ENCODE measurements around the gene COLEC12.

- no peak for TF ChIP-seq RAD21 (IDR thresholded peaks at IDR 0.05; ENCODE audit: low read depth)
- no peak for TF ChIP-seq CTCF (IDR thresholded peaks at IDR 0.05 in 2 of 3, conservative IDR thresholded peaks at IDR 0.05 in 1 of 3; ENCODE audit: borderline replicate concordance in 1 of 3, insufficient read depth in 1 of 3, low read depth in 2 of 3, low read length in 2 of 3)
- TF ChIP-seq EGR1 (IDR thresholded peaks at IDR 0.05; ENCODE audit: low read depth): no peak
Observed at GRCh38 chr18:415617-416612, 84.6 kb downstream of the COLEC12 start.

Data from HCT116 (cell line).